Coronary artery (tissue), 2 donors: ENCODE results near the gene SIMC1.

Experiments used
- DNase-seq: peaks from one replicate; pipeline ENCODE4 v3.0.0-alpha.2; 2017; ENCODE audit warnings: low spot score
- H3K27ac ChIP-seq, 2 donors: fragments of 200-600 bp; sonication (generic); one replicate each; pipeline ENCODE4 v1.5.1; 2016 to 2019
- H3K4me3 ChIP-seq: fragments of 200-600 bp; sonication (generic); 2 replicates; pipeline ENCODE4 v1.5.1; 2016; ENCODE audit warnings: mild to moderate bottlenecking, moderate library complexity
- TF ChIP-seq, protein P1 (sequence below): fragments of 200-600 bp; sonication (generic); IDR thresholded peaks from one replicate; pipeline ENCODE4 v1.5.1; 2019; ENCODE audit warnings: antibody characterized with exemption

SIMC1 gene

DNA sequence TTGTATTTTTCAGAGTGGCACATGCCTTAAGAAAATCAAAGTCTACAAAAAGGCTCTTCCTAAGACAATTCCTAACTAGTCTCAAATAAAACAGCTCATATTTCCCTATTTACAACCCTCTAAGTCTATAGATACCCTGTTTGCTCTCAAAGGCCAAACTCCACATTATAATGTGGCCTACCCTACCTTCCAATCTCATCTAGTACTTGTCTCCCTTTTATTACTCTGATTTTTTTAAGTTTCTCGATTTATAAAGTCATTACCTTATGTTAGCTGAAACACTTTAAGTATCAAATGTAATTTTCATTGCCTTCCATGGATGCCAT lies 103.9 kb downstream of the SIMC1 start:
- no peak for DNase-seq
- Histone ChIP-seq H3K27ac (no peak overlapping the region), H3K4me3 (no peak overlapping the region)
- TF ChIP-seq, protein P1, sequence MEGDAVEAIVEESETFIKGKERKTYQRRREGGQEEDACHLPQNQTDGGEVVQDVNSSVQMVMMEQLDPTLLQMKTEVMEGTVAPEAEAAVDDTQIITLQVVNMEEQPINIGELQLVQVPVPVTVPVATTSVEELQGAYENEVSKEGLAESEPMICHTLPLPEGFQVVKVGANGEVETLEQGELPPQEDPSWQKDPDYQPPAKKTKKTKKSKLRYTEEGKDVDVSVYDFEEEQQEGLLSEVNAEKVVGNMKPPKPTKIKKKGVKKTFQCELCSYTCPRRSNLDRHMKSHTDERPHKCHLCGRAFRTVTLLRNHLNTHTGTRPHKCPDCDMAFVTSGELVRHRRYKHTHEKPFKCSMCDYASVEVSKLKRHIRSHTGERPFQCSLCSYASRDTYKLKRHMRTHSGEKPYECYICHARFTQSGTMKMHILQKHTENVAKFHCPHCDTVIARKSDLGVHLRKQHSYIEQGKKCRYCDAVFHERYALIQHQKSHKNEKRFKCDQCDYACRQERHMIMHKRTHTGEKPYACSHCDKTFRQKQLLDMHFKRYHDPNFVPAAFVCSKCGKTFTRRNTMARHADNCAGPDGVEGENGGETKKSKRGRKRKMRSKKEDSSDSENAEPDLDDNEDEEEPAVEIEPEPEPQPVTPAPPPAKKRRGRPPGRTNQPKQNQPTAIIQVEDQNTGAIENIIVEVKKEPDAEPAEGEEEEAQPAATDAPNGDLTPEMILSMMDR: no peak

- DNase-seq: no peak
- Histone ChIP-seq H3K27ac (no peak overlapping the region), H3K4me3 (no peak overlapping the region)
- TF ChIP-seq, protein P1: no peak
Measured at GRCh38 chr5:176342766-176343458, 104.7 kb downstream of the SIMC1 start.

DNA sequence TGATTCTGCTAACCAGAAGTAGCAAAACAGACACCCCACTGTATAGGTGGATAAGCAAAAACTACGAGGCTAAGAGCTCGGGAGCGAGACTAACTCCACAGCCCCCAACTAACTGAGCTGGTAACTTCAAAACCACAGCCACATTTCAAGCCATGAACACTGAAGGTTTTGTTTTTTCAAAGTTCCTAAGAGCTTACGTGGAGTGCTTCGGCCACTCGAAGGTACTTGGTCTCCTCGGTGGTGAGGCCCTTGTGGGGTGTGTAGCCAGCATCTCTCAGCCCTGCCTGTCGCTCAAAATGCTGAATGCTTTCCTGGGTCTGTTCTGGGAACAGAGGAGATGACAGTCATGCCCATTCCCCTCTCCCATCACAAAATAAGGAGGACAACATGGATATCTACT lies 112.2 kb downstream of the SIMC1 start:
- Histone ChIP-seq H3K27ac (no peak overlapping the region), H3K4me3 (no peak overlapping the region)
- no peak for DNase-seq
- TF ChIP-seq, protein P1: no peak

DNA sequence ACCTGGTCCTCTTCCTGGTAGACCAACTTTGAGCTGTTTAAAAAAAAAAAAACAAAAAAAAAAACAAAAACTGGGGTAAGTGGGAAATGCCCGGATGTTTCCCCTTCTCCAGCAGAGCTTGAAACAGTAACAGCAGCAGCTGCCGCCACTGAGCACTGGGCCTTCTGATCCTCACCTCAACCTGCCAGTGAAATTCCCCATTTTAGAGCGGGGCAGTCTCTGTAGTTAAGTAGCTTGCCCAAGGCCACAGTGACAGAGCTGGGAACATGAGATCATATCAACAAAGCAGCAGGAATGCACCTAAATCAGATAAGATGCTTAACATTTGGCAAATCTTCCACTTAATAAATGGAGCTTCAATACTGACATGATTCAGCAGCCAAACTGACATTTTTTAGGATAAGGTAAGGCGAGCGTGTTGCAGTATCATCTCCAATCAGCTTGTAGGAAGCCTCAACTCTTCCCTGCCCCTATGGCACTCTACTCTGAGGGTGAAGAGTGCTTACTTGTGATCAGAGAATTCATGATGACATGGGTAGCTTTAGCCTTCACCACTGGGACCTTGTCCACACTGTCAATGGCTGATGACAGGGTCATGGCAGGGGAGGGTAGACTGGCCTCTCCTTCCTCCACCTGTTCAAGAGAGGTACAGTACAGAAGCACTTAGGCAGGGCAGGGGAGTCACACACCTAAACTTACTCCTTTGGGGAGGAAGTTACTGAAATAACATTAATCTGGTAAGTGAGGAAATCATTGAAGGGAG lies 114.1 kb downstream of the SIMC1 start:
- TF ChIP-seq, protein P1: no peak
- no peak for DNase-seq
- no peak overlapping the region for H3K4me3 ChIP-seq
- H3K27ac ChIP-seq: no peak overlapping the region

DNA sequence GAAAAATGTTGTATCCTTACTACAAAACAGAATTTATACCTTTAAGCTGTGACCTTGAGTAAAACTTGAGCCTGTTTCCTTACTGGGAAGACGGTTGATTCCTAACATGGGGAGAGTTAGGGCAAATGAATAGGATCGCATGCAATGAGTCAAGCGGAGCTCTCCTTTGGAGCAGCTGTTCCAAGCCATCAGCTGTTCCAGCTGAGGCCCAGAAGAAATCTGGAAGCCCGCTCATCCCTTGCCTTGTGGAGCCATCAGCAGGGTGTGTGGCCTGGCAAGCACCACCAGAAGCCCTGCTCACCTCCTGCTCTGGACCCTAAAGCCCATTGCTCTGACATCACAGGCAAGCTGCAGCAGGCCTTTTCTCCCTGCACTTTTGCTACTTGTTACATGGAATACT lies 115.3 kb downstream of the SIMC1 start:
- DNase-seq: no peak
- H3K27ac ChIP-seq: no peak overlapping the region
- H3K4me3 ChIP-seq: no peak overlapping the region
- TF ChIP-seq, protein P1: no peak

GRCh38 chr5:176355400-176356178 lies 117.4 kb downstream of the SIMC1 start:
- Histone ChIP-seq H3K4me3 (no peak overlapping the region), H3K27ac (no peak overlapping the region)

More at GRCh38 chr5:176355400-176356178, 117.4 kb downstream of the SIMC1 start:
- DNase-seq: no peak
- TF ChIP-seq, protein P1: no peak
